SK-N-MC (cell line): ENCODE results near the gene CNPY1.

ENCODE experiments used
- EZH2 ChIP-seq: fragments of 200-600 bp; sonication (generic); IDR thresholded peaks from one replicate; pipeline ENCODE4 v1.6.1; 2017; ENCODE audit warnings: antibody characterized with exemption
- POLR2AphosphoS5 ChIP-seq: IDR thresholded peaks from 2 replicates; pipeline ENCODE4 v1.6.1; 2012; ENCODE audit warnings: mild to moderate bottlenecking, low read depth, low read length, borderline replicate concordance

DNA sequence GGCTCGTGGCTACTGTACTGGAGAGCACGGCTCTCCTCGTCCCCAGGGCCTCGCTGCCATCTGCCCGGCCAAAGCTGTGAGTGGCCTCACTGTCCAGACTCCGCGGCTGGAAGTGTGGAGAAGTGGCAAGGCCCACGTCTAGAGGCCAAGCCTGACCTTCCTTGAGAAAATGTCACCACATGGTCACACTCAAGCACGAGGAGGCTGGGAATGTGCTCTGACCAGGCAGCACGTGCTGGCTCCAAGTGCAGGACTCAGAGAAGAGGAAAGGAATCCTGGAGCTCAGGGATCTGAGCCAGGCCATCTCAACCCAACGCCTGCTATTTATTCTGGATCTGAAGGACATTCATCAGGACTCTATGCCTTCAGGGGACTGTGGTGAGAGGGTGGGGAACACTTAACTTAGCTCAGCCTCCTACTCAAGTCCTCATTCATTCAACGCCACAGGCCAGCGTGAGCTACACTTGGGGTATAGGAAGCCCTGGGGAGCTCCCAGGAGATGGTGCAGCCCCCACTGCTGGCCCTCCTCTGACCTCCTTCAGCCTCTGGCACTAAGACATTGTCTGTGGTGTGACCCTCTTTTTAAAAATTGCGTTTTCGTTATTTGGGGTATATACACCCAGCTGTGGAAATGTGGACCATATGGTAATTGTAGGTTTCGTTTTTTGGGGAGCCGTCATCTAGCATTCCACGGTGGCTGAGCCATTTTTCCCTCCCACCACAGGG lies 59.4 kb downstream of the CNPY1 start:
- no peak for TF ChIP-seq EZH2
- no peak for TF ChIP-seq POLR2AphosphoS5
